GM18505 (cell line): ENCODE measurements around the gene AUTS2.

ENCODE experiments used
- ATAC-seq: cut with Tn5 transposase; IDR thresholded peaks from one replicate; pipeline ENCODE4 v1.9.1; 2021; ENCODE audit not compliant: unreplicated experiment
- POLR2A ChIP-seq: IDR thresholded peaks from 4 replicates; pipeline ENCODE4 v1.6.1; 2011; ENCODE audit warnings: borderline replicate concordance; ENCODE audit not compliant: insufficient read depth, insufficient read length; ENCODE audit errors: extremely low read depth

Gene AUTS2

GRCh38 chr7:69882269-69882668 is 284.0 kb downstream of the AUTS2 start:
- no peak for TF ChIP-seq POLR2A
- peak; percentile 80 for ATAC-seq

GRCh38 chr7:69883399-69883891 is 285.2 kb downstream of the AUTS2 start:
- TF ChIP-seq POLR2A, result no peak
- no peak for ATAC-seq

- TF ChIP-seq POLR2A, result no peak
- ATAC-seq, result no peak
Observed at GRCh38 chr7:69885431-69885830, 287.2 kb downstream of the AUTS2 start.

GRCh38 chr7:69889338-69889975 is 291.2 kb downstream of the AUTS2 start:
- peak; percentile 57 for ATAC-seq
- TF ChIP-seq POLR2A, result no peak

GRCh38 chr7:69889976-69890351 is 291.7 kb downstream of the AUTS2 start:
- TF ChIP-seq POLR2A, result no peak
- ATAC-seq, result no peak

- ATAC-seq, result no peak
- no peak for TF ChIP-seq POLR2A
Observed at GRCh38 chr7:69892790-69893189, 294.5 kb downstream of the AUTS2 start.

- TF ChIP-seq POLR2A, result no peak
- ATAC-seq, result no peak
Observed at GRCh38 chr7:69893906-69894305, 295.6 kb downstream of the AUTS2 start.

GRCh38 chr7:69895446-69895845 is 297.2 kb downstream of the AUTS2 start:
- ATAC-seq, result no peak
- no peak for TF ChIP-seq POLR2A

- TF ChIP-seq POLR2A, result no peak
- ATAC-seq, result no peak
Observed at GRCh38 chr7:69896121-69896520, 297.8 kb downstream of the AUTS2 start.

- no peak for TF ChIP-seq POLR2A
Observed at GRCh38 chr7:69898189-69898588, 299.9 kb downstream of the AUTS2 start.

GRCh38 chr7:69903410-69903809 is 305.1 kb downstream of the AUTS2 start:
- TF ChIP-seq POLR2A, result no peak
- ATAC-seq, result no peak

More at GRCh38 chr7:69898189-69898588, 299.9 kb downstream of the AUTS2 start:
- ATAC-seq, result peak; percentile 91

- no peak for TF ChIP-seq POLR2A
Observed at GRCh38 chr7:69906283-69906995, 308.2 kb downstream of the AUTS2 start.

GRCh38 chr7:69907720-69908119 is 309.4 kb downstream of the AUTS2 start:
- TF ChIP-seq POLR2A, result no peak
- no peak for ATAC-seq

More at GRCh38 chr7:69906283-69906995, 308.2 kb downstream of the AUTS2 start:
- ATAC-seq, result peak; percentile 91

- TF ChIP-seq POLR2A, result no peak
- no peak for ATAC-seq
Observed at GRCh38 chr7:69908454-69908853, 310.2 kb downstream of the AUTS2 start.
